Measurements from ENCODE around the gene AMOTL1. TPM values are rescaled to one million over a fixed set of nuclear protein-coding genes. Genes with fewer than 3 reads are reported as not detected.
"Not testable (repeated sequence)": the region's sequence is repeated elsewhere in the genome, so short reads cannot be mapped to it uniquely, and the experiment has no call there.

AMOTL1 gene
- total RNA-seq, 1 donor from 2014 or later, result 45.5 TPM

GRCh38 chr11:94786264-94787126 is 18.3 kb downstream of the AMOTL1 start:
- intact Hi-C loops (cut with DNase I), result no loop called here
- no peak for DNase-seq
- no peak for ATAC-seq (ENCODE audit: poor library complexity)

- intact Hi-C loops (cut with DNase I), result no loop called here
- no peak for DNase-seq
- no peak for ATAC-seq (ENCODE audit: poor library complexity)
Observed at GRCh38 chr11:94787801-94788200, 19.6 kb downstream of the AMOTL1 start.

GRCh38 chr11:94788396-94788795 is 20.2 kb downstream of the AMOTL1 start:
- intact Hi-C loops (cut with DNase I), result no loop called here
- DNase-seq, result no peak
- no peak for ATAC-seq (ENCODE audit: poor library complexity)

- no peak for ATAC-seq (ENCODE audit: poor library complexity)
- intact Hi-C loops (cut with DNase I), result no loop called here
Observed at GRCh38 chr11:94790197-94790596, 22.0 kb downstream of the AMOTL1 start.

GRCh38 chr11:94790661-94791180 is 22.6 kb downstream of the AMOTL1 start:
- ATAC-seq (ENCODE audit: poor library complexity) (no peak), DNase-seq (no peak)
- intact Hi-C loops (cut with DNase I), result no loop called here

More at GRCh38 chr11:94790197-94790596, 22.0 kb downstream of the AMOTL1 start:
- DNase-seq, result no peak

- ATAC-seq (ENCODE audit: poor library complexity) (no peak), DNase-seq (no peak)
- intact Hi-C loops (cut with DNase I), result no loop called here
Observed at GRCh38 chr11:94791216-94791889, 23.2 kb downstream of the AMOTL1 start.

GRCh38 chr11:94791942-94792341 is 23.8 kb downstream of the AMOTL1 start:
- DNase-seq; intact Hi-C loops (cut with DNase I); ATAC-seq (ENCODE audit: poor library complexity): not testable (repeated sequence)

GRCh38 chr11:94792451-94792850 is 24.3 kb downstream of the AMOTL1 start:
- ATAC-seq (ENCODE audit: poor library complexity) (no peak), DNase-seq (no peak)
- intact Hi-C loops (cut with DNase I), result no loop called here

- no peak for DNase-seq
- no peak for ATAC-seq (ENCODE audit: poor library complexity)
- intact Hi-C loops (cut with DNase I), result no loop called here
Observed at GRCh38 chr11:94793002-94793401, 24.8 kb downstream of the AMOTL1 start.

GRCh38 chr11:94793822-94794221 is 25.7 kb downstream of the AMOTL1 start:
- no peak for ATAC-seq (ENCODE audit: poor library complexity)
- DNase-seq, result no peak
- intact Hi-C loops (cut with DNase I), result no loop called here

GRCh38 chr11:94794287-94795168 is 26.4 kb downstream of the AMOTL1 start:
- intact Hi-C loops (cut with DNase I), result no loop called here
- ATAC-seq (ENCODE audit: poor library complexity) (peak; percentile 93), DNase-seq (peak; percentile 81)

- DNase-seq, result no peak
- ATAC-seq (ENCODE audit: poor library complexity), result no peak
- intact Hi-C loops (cut with DNase I), result no loop called here
Observed at GRCh38 chr11:94795476-94796189, 27.5 kb downstream of the AMOTL1 start.

- no peak for ATAC-seq (ENCODE audit: poor library complexity)
- DNase-seq, result no peak
- intact Hi-C loops (cut with DNase I), result no loop called here
Observed at GRCh38 chr11:94796190-94796580, 28.0 kb downstream of the AMOTL1 start.

- intact Hi-C loops (cut with DNase I), result no loop called here
- ATAC-seq (ENCODE audit: poor library complexity) (no peak), DNase-seq (no peak)
Observed at GRCh38 chr11:94796863-94797262, 28.7 kb downstream of the AMOTL1 start.

- no peak for ATAC-seq (ENCODE audit: poor library complexity)
- no peak for DNase-seq
Observed at GRCh38 chr11:94799726-94800125, 31.6 kb downstream of the AMOTL1 start.

GRCh38 chr11:94800414-94800813 is 32.3 kb downstream of the AMOTL1 start:
- peak; percentile 59 for DNase-seq
- ATAC-seq (ENCODE audit: poor library complexity), result peak; percentile 81
- intact Hi-C loops (cut with DNase I), result no loop called here

More at GRCh38 chr11:94799726-94800125, 31.6 kb downstream of the AMOTL1 start:
- intact Hi-C loops (cut with DNase I), result no loop called here

- no peak for DNase-seq
- ATAC-seq (ENCODE audit: poor library complexity), result peak; percentile 56
- intact Hi-C loops (cut with DNase I), result no loop called here
Observed at GRCh38 chr11:94801866-94802460, 33.8 kb downstream of the AMOTL1 start.

GRCh38 chr11:94802501-94802900 is 34.3 kb downstream of the AMOTL1 start:
- DNase-seq (no peak), ATAC-seq (ENCODE audit: poor library complexity) (no peak)
- intact Hi-C loops (cut with DNase I), result no loop called here

Data from Right ventricle myocardium superior (tissue), 1 donor.